ENCODE data around the gene KLHL41. TPM values are rescaled to one million over a fixed set of nuclear protein-coding genes. Genes with fewer than 3 reads are reported as not detected.

Gene KLHL41
- total RNA-seq, 1 experiment from 2014 or later, result 0.21 TPM

DNA sequence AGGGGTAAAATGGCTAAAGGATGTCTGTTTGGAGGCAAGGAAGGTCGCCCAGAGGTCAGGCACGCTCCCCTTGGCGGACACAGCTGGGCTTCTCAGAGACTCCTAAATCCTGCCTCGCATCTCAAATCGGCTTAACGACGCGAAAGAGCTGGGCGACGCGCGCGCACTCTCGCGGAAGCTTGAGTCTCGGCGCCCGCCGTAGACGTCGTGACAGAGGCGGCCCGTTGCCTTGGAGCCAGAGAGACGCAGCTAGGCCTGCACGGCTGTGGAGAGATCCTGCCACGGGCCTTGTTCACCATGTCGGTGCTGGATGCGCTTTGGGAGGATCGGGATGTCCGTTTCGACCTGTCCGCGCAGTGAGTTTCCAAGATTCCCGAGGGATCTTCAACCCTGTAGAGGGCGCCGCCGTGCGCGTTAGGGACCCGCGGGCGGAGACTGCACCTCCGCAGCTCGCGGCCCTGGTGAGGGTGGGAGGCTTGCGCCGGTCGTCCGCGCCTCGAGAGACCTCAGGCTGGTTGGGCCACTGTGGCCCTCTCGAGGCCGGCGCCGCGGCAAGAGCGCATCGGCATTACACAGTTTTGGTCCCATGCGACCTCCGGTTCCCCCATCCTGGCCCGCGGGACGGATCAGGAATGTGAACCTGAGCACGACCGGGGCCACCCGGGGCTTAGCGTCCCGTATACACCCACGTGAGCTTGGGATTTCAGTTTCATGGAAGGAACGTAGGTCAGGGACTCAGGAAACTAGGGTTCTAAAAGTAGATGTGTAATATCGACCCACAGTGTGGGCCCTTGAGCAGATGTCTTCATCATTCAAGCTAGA lies 30.0 kb upstream of the KLHL41 start, which contains the start of gene BBS5:
BBS5 (plus strand) TSS at position 238 of the 822 bp plus-strand sequence; CDS start at position 298, 60 bp downstream.
- DNase-seq, result peak; percentile 64
- H3K4me1 Mint-ChIP-seq (ENCODE audit: low read depth, unreplicated experiment), result peaks cover 8% of the 10 kb centered on the region
- no peaks in the 10 kb centered on the region for H3K9me3 Mint-ChIP-seq (ENCODE audit: low read depth, unreplicated experiment)
- peak within 1 kb of the TSS; percentile 82 for H3K4me3 Mint-ChIP-seq (ENCODE audit: low read depth, unreplicated experiment)
- intact Hi-C loops (cut with micrococcal nuclease; ENCODE audit: unreplicated experiment), result no loop called here
- TF ChIP-seq, protein P1, sequence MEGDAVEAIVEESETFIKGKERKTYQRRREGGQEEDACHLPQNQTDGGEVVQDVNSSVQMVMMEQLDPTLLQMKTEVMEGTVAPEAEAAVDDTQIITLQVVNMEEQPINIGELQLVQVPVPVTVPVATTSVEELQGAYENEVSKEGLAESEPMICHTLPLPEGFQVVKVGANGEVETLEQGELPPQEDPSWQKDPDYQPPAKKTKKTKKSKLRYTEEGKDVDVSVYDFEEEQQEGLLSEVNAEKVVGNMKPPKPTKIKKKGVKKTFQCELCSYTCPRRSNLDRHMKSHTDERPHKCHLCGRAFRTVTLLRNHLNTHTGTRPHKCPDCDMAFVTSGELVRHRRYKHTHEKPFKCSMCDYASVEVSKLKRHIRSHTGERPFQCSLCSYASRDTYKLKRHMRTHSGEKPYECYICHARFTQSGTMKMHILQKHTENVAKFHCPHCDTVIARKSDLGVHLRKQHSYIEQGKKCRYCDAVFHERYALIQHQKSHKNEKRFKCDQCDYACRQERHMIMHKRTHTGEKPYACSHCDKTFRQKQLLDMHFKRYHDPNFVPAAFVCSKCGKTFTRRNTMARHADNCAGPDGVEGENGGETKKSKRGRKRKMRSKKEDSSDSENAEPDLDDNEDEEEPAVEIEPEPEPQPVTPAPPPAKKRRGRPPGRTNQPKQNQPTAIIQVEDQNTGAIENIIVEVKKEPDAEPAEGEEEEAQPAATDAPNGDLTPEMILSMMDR (IDR thresholded peaks at IDR 0.05; ENCODE audit: unreplicated experiment), result peak; percentile 30
- H3K27me3 Mint-ChIP-seq (ENCODE audit: unreplicated experiment), result no peaks in the 10 kb centered on the region
- H3K27ac Mint-ChIP-seq (ENCODE audit: unreplicated experiment), result no peak within 1 kb of the TSS
- peaks cover 15% of the 10 kb centered on the region for H3K36me3 Mint-ChIP-seq (ENCODE audit: insufficient read depth, unreplicated experiment)
- BruUV-seq (replicated peaks), result no TSS peak
- CTCF ChIA-PET, result interaction anchor here (0.5 to 1.7 kb wide), 4 partner anchors 10 to 99 kb away, joined by 3 to 6 read pairs (median 4); no protein-coding TSS in a partner anchor

DNA sequence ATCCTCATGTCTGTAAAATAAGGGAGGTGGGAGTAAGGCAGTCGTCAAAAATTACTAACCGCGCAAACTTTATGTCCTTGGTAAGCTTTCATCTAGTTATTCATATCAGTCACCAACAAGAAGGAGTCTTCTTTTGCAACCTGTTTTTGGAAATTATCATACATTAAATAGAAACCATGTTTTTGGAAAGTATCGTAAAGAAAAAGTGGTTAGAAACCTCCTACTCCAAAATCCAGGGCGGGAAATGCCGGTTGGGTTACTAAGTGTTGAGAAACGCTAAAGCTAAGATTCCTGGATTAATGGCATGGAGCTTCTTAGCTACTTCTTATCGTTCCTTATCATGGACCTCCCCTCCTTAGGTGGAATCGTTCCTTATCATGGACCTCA lies 29.4 kb upstream of the KLHL41 start:
- Mint-ChIP-seq H3K27ac (ENCODE audit: unreplicated experiment) (no peak overlapping the region), H3K4me3 (ENCODE audit: low read depth, unreplicated experiment) (peak overlapping the region; percentile 82), H3K36me3 (ENCODE audit: insufficient read depth, unreplicated experiment) (peaks cover 15% of the 10 kb centered on the region), H3K4me1 (ENCODE audit: low read depth, unreplicated experiment) (peaks cover 8% of the 10 kb centered on the region), H3K9me3 (ENCODE audit: low read depth, unreplicated experiment) (no peaks in the 10 kb centered on the region), H3K27me3 (ENCODE audit: unreplicated experiment) (no peaks in the 10 kb centered on the region)
- TF ChIP-seq, protein P1 (IDR thresholded peaks at IDR 0.05; ENCODE audit: unreplicated experiment), result no peak
- intact Hi-C loops (cut with micrococcal nuclease; ENCODE audit: unreplicated experiment), result no loop called here
- CTCF ChIA-PET, result interaction anchor here (0.7 to 1.7 kb wide), 2 partner anchors 11 to 14 kb away, joined by 3 to 6 read pairs; no protein-coding TSS in a partner anchor
- DNase-seq, result no peak
- no TSS peak for BruUV-seq (replicated peaks)

DNA sequence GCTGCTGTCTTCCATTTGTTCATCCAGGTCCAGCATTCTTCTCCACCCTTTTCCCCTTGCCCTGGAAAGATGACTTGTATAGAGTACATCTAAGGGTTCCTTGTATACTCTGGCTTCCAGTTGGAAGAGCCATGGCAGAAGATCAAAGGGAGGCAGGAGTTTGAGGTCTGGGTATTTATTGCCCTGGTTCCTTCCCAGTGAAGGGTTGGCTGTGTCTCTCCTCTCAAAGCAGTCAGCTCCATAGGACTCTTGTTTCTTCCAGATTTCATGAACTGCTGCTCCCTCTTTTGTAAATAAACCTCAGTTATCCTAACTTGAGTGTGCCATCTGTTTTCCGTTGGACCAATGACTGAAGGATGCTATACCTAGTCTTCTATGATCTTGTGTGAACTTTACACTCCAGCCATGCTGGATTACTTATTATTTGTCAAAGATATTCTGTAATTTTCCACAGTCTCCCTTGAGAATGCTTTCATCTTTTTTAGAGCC lies 23.8 kb upstream of the KLHL41 start:
- Mint-ChIP-seq H3K36me3 (ENCODE audit: insufficient read depth, unreplicated experiment) (no peaks in the 10 kb centered on the region), H3K27ac (ENCODE audit: unreplicated experiment) (no peak overlapping the region), H3K27me3 (ENCODE audit: unreplicated experiment) (no peaks in the 10 kb centered on the region), H3K4me3 (ENCODE audit: low read depth, unreplicated experiment) (no peak overlapping the region), H3K9me3 (ENCODE audit: low read depth, unreplicated experiment) (no peaks in the 10 kb centered on the region), H3K4me1 (ENCODE audit: low read depth, unreplicated experiment) (no peaks in the 10 kb centered on the region)
- no TSS peak for BruUV-seq (replicated peaks)
- DNase-seq, result no peak
- TF ChIP-seq, protein P1 (IDR thresholded peaks at IDR 0.05; ENCODE audit: unreplicated experiment), result no peak
- intact Hi-C loops (cut with micrococcal nuclease; ENCODE audit: unreplicated experiment), result no loop called here
- CTCF ChIA-PET, result no interaction called here

DNA sequence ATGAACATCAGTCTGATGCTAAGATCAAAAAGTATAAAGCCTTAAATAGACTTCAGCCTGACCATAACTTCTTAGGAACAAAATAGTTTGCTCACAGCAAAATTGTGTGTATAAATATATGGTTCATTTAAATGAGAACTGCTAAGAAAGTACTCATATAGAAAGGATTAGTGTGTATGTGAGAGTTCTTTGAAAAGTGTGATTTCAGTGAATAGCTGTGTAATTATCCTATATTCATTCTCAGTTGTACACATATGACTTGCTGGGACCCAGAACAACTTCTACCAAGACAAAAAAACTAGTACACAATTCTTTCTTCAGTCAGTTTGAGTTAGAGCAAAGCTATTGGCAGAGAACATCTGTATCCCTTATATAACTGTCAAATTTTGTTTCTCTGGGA lies 23.0 kb upstream of the KLHL41 start:
- no peaks in the 10 kb centered on the region for H3K4me1 Mint-ChIP-seq (ENCODE audit: low read depth, unreplicated experiment)
- DNase-seq, result no peak
- no peaks in the 10 kb centered on the region for H3K27me3 Mint-ChIP-seq (ENCODE audit: unreplicated experiment)
- no peak overlapping the region for H3K4me3 Mint-ChIP-seq (ENCODE audit: low read depth, unreplicated experiment)
- CTCF ChIA-PET, result no interaction called here
- BruUV-seq (replicated peaks), result no TSS peak
- H3K9me3 Mint-ChIP-seq (ENCODE audit: low read depth, unreplicated experiment), result no peaks in the 10 kb centered on the region
- H3K27ac Mint-ChIP-seq (ENCODE audit: unreplicated experiment), result no peak overlapping the region
- intact Hi-C loops (cut with micrococcal nuclease; ENCODE audit: unreplicated experiment), result no loop called here
- H3K36me3 Mint-ChIP-seq (ENCODE audit: insufficient read depth, unreplicated experiment), result no peaks in the 10 kb centered on the region
- TF ChIP-seq, protein P1 (IDR thresholded peaks at IDR 0.05; ENCODE audit: unreplicated experiment), result no peak

All from Calu3 (cell line).